GM19238 (cell line): ENCODE data around the gene PDLIM3.

ENCODE experiments used
- DNase-seq: peaks from one replicate; pipeline ENCODE4 v3.0.0; 2011; ENCODE audit warnings: low spot score; ENCODE audit not compliant: insufficient read length

The PDLIM3 gene

GRCh38 chr4:185471235-185472102 is 63.8 kb downstream of the PDLIM3 start, which contains the start of gene CCDC110:
Gene CCDC110, minus strand, starts transcription at chr4:185471733. Its CDS starts 50 bp downstream, at chr4:185471683.
- DNase-seq = peak; percentile 92

DNA sequence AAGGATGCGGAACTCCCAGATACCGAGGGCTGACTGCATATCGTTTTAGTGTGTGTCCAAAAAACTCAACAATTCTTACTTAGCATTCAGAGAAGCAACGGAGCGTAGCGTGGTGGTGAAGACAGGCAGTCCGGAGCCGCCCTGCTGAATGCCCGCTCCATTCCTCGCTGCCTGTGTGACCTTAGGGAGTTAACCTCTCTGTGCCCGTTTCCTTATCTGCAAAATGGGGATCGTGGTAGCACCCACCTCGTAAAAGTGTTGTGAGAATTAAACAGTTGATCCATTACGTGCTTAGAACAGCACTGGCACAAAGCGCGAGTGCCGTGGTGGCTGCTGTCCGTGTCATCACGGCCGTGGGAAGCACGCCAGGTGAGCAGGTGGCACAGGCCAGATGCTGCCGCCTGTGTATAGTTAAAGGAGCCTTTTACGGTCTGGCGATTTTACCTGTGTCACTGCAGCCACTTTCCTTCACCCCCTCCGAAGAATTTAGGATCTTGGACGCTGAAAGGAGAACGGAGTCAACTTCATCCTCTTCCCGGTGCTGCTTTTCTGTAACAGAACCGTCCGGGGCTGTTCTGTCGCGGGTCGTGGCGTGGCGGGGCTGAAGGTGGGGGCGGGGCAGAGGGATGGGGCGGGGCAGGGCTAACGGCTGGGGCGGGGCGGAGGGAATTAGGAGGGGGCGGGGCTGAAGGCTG is 64.7 kb downstream of the PDLIM3 start:
- DNase-seq = no peak

GRCh38 chr4:185469580-185470154 is 65.6 kb downstream of the PDLIM3 start:
- no peak for DNase-seq

- DNase-seq = no peak
These were observed 66.3 kb downstream of the PDLIM3 start for GRCh38 chr4:185468999-185469398.

GRCh38 chr4:185467991-185468390 is 67.3 kb downstream of the PDLIM3 start:
- no peak for DNase-seq

- DNase-seq = no peak
These were observed 68.2 kb downstream of the PDLIM3 start for GRCh38 chr4:185467101-185467500.

GRCh38 chr4:185465707-185466106 is 69.6 kb downstream of the PDLIM3 start:
- no peak for DNase-seq

- DNase-seq = no peak
These were observed 70.4 kb downstream of the PDLIM3 start for GRCh38 chr4:185464887-185465286.

DNA sequence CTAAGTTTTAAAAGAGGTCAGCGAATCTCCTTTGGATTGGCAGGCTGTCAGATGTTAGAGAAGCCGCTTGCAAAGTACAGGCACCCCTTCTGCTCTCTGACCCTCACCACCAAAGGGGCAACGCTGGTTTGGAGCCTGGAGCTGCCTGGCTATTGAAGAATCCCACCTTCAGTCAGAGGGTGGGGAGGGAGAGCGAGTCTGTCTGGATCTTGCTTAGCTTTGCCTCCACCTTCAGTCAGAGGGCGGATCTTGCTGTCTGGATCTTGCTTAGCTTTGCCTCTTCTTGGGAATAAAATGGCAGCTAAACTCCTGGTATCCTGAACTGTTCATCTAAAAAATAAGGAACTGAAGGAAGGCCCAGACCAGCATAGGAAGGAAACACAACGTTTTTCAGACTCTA is 71.1 kb downstream of the PDLIM3 start:
- DNase-seq = no peak

DNA sequence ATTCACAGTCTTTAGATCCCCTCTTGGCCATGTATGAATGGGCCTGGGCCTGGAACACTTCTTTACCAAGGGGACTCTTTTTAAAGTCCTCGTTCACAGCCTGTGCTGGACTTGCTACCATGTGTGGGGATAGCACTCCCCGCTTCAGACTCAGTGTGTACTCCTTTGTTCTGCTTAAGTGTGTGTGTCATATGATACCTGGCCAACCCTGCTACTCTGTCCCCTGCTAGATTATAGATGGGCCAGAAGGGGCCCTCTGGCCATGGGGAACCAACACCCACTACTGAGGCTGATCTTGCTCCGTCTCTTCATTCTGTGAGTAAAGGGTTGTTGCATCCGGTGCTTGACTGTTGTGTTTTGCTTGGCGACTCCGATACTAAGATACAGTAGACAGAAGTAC is 71.8 kb downstream of the PDLIM3 start:
- DNase-seq = no peak

DNA sequence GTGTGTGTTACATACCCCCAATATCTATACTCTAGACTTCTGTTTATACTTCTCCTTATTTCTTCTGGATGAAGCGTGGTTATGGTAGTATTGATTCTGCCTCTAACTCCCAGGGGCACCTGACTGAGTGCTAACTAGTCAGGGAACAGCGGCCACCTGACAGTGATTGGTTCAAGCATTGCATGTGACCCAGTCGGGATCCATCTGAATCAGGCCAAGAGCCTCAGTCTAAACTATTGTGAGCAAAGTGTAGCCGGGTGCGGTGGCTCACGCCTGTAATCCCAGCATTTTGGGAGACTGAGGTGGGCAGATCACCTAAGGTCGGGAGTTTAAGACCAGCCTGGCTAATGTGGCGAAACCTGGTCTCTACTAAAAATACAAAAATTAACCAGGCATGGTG is 73.7 kb downstream of the PDLIM3 start:
- DNase-seq = no peak

DNA sequence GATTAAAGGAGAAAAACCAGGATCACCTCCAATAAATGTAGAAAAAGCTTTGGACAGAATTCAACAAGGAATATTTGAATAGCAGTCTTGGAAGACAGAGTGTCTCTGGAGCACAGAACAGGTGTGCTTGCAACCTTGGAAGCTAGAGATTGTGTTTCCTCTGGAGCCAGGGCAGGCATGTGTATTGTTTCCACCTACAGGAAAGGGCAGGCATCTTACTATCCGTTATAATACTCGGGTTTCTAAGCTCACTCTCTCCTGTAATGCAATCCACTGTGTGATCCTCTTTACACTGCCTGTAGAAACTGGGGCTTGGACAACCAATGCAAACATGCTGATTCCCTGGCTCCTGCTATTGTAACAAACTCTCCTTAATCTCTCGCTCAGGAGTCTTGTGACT is 78.2 kb downstream of the PDLIM3 start:
- no peak for DNase-seq

GRCh38 chr4:185456131-185456530 is 79.2 kb downstream of the PDLIM3 start:
- DNase-seq = no peak
